ENCODE results near the gene NTN4.

Gene NTN4

GRCh38 chr12:95653771-95654546 is 136.6 kb downstream of the NTN4 start:
- no peak for DNase-seq

- no peak for DNase-seq
These were observed 138.9 kb downstream of the NTN4 start for GRCh38 chr12:95651681-95652080.

- DNase-seq = no peak
These were observed 141.4 kb downstream of the NTN4 start for GRCh38 chr12:95648990-95649791.

- no peak for DNase-seq
These were observed 143.8 kb downstream of the NTN4 start for GRCh38 chr12:95646781-95647190.

GRCh38 chr12:95643256-95643655 is 147.3 kb downstream of the NTN4 start:
- no peak for DNase-seq

GRCh38 chr12:95642583-95642982 is 148.0 kb downstream of the NTN4 start:
- no peak for DNase-seq

- no peak for DNase-seq
These were observed 149.1 kb downstream of the NTN4 start for GRCh38 chr12:95641299-95641952.

- DNase-seq = no peak
These were observed 150.0 kb downstream of the NTN4 start for GRCh38 chr12:95640516-95640915.

- peak; percentile 24 to 51 for DNase-seq
These were observed 153.0 kb downstream of the NTN4 start for GRCh38 chr12:95637471-95638155.

- DNase-seq = no peak
These were observed 153.6 kb downstream of the NTN4 start for GRCh38 chr12:95637010-95637409.

GRCh38 chr12:95634622-95635621 is 155.6 kb downstream of the NTN4 start:
- no peak for DNase-seq

GRCh38 chr12:95633732-95634465 is 156.7 kb downstream of the NTN4 start:
- DNase-seq = no peak

GRCh38 chr12:95633049-95633731 is 157.4 kb downstream of the NTN4 start:
- DNase-seq = peak; percentile 72 to 74

- DNase-seq = no peak
These were observed 160.1 kb downstream of the NTN4 start for GRCh38 chr12:95630496-95630895.

GRCh38 chr12:95629392-95629791 is 161.2 kb downstream of the NTN4 start:
- no peak for DNase-seq

- no peak for DNase-seq
These were observed 163.7 kb downstream of the NTN4 start for GRCh38 chr12:95626854-95627253.

- DNase-seq = no peak
These were observed 165.6 kb downstream of the NTN4 start for GRCh38 chr12:95625012-95625411.

- DNase-seq = no peak
These were observed 166.0 kb downstream of the NTN4 start for GRCh38 chr12:95624589-95624988.

GRCh38 chr12:95623554-95624170 is 166.9 kb downstream of the NTN4 start:
- DNase-seq = peak; percentile 45 to 65

- DNase-seq = no peak
These were observed 167.7 kb downstream of the NTN4 start for GRCh38 chr12:95622879-95623278.
